ENCODE measurements around the gene IL1B.

The IL1B gene

DNA sequence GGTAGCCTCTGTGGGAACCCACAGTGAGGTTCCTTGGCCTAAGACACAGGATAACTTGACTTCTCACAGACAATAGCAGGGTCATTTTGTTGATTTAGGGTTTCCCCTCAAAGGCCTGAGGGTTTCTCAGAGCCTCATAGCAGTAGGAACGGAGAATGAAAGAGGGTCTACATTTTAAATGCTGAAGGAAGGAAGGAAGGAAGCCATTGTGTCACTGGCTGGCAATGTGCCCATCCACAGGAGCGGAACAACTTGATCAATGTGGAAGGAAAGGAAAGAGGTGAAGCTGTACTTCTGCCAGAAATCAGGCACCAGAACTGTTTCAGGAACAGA is 5.1 kb downstream of the IL1B start:
- DNase-seq (ENCODE audit: extremely low spot score, insufficient read length, low read depth) (no peak), FAIRE-seq (no peak)

DNA sequence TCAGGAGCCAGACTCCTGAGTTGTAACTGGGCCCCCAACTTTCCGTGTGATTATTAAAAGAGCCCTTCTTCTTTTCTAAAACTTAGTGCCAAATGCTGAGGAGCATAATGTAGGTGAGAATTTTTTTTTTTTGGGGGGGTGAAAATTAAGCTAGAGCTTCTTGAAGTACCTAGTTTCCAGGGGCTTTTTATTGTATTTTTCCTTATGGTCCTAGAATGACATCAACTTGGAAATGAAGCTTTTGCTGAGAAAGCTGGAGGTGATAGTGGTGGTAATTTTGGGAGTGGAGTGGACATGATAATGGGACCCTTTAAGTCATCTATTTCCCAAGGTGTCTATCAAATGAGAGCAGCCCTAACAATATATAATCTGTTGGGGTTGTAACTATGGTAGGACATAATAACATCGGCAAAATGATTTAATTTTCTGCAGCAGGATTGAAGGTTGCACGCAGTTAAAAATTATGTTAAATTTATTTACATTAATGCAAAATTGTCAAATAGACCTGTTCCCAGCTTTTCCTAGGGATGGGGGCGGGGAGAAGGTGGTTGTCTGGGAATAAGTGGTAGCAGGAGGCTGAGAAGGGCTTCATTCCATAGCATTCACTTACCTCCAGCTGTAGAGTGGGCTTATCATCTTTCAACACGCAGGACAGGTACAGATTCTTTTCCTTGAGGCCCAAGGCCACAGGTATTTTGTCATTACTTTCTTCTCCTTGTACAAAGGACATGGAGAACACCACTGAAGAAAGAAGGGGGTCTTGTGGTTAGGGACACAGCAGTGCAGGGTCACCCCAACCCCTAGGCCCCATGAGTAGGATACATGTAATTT is 5.7 kb downstream of the IL1B start:
- FAIRE-seq = no peak
- DNase-seq (ENCODE audit: extremely low spot score, insufficient read length, low read depth) = no peak

GRCh38 chr2:112829961-112830681 is 6.5 kb downstream of the IL1B start:
- DNase-seq (ENCODE audit: extremely low spot score, insufficient read length, low read depth) = no peak
- FAIRE-seq = no peak

DNA sequence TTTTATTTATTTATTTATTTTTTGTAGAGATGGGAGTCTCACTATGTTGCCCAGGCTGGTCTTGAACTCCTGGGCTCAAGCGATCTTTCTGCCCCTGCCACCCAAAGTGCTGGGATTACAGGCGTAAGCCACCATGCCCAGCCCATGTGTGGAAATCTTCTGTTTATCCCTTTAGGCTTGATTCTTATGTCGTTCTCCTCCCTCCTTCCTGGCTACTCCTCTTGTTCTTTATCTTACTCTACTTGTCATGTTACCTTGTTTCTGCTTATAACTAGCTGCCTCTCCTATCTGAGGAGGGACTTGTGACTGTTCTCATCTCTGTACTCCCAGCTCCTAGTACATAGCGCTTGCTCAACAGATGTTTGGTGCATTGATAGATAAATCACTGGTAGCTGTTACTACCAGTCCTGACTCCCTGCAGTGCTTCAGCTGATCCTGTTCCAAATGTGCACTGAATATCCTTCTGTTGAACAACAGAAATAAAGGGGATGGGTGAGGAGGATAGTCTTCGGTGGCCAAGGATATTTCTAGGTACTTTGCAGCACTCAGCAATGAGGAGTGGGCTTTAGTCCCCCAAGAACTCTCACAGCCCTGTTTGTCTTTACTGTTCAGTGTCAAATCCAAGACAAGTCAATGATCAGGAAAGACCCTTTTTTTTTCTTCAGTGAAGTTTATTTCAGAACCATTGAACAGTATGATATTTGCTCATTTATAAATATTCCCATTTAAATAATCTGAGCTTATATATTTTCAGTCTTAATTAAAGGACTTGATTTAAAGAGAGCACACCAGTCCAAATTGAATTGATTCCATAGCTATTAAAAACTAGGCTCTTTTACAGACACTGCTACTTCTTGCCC is 7.2 kb downstream of the IL1B start:
- FAIRE-seq = no peak
- DNase-seq (ENCODE audit: extremely low spot score, insufficient read length, low read depth) = no peak

DNA sequence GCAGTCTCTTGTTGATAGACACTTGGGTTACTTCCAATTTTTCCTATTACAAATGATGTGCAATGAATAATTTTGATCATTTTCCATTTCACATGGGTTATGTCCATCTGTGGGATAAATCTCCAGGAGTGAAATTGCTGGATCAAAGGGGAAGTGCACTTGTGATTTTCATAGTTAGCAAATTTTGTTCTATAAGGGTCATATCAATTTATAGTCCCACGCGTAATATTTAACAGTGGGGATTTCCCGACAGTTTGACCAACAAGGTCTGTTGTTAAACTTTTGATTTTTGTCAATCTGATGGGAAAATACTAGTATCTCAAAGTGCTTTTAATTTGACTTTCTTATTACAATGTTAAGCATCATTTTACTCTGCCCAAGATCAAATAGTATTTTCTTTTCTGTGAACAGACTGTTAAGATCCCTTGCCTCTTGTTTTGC is 8.3 kb downstream of the IL1B start:
- FAIRE-seq = no peak
- no peak for DNase-seq (ENCODE audit: extremely low spot score, insufficient read length, low read depth)

GRCh38 chr2:112827604-112828185 is 8.9 kb downstream of the IL1B start:
- DNase-seq (ENCODE audit: extremely low spot score, insufficient read length, low read depth) (no peak), FAIRE-seq (no peak)

GRCh38 chr2:112827009-112827408 is 9.6 kb downstream of the IL1B start:
- no peak for FAIRE-seq
- no peak for DNase-seq (ENCODE audit: extremely low spot score, insufficient read length, low read depth)

DNA sequence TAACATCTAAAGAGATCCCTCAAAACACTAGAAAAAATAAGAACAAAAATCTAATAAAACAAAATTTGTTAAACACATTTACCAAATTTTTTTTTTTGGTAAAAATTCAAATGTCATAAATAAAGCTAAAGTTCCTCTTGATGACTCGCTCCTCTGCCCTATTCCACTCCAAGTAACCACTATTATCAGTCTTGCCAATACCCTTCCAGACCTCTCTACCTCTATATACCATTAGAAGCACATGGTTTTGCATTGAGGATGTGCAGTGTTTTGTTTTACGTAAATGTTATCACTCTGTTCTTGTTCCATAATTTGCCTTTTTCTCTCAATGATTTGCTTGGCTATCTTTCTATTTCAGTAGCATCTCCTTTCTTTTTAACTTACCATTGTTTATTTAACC is 10.9 kb downstream of the IL1B start:
- FAIRE-seq = no peak
- no peak for DNase-seq (ENCODE audit: extremely low spot score, insufficient read length, low read depth)

DNA sequence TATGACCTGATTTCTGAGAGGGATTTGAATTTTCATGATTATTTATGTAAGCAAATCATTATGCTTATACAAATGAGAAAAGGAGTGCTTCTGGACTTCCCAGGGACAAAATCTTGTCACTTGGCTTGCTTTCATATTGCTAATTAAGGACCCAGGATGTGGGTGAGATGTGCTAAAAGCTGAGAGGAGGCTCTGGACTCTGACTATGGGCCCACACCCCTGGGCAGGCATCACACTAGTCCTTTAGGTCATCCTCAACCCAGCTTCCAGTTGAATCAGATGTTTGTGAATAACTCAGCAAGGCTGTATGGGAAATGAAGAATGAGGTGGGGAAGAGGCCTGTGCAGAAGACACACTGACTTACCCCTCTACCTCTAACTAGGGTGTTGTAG is 11.9 kb downstream of the IL1B start:
- DNase-seq (ENCODE audit: extremely low spot score, insufficient read length, low read depth) (no peak), FAIRE-seq (no peak)

GRCh38 chr2:112821682-112822081 is 14.9 kb downstream of the IL1B start:
- FAIRE-seq (no peak), DNase-seq (ENCODE audit: extremely low spot score, insufficient read length, low read depth) (no peak)

DNA sequence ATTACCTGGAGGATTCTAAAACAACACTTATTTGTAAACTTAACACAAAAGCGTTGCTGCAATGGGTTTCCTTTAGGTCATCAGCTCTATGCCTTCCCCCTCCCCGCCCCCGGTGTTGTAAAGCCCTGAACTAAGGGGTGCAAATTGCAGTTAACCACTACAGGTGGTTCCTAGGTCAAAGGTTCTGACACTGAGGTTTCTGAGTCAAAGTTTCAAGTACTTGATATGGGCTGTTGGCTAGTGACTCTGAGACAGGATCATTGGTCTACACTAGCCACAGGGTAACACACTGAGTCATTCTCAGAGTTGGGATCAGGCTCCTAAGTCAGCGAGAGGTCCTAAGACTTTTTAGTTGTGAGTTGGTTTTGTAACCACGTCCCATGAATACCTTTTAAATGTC is 15.4 kb downstream of the IL1B start:
- peak; percentile 86 for FAIRE-seq
- peak; percentile 45 for DNase-seq (ENCODE audit: extremely low spot score, insufficient read length, low read depth)

- DNase-seq (ENCODE audit: extremely low spot score, insufficient read length, low read depth) (no peak), FAIRE-seq (no peak)
Measured at GRCh38 chr2:112820343-112820742, 16.2 kb downstream of the IL1B start.

- no peak for DNase-seq (ENCODE audit: extremely low spot score, insufficient read length, low read depth)
- FAIRE-seq = no peak
Measured at GRCh38 chr2:112819081-112819480, 17.5 kb downstream of the IL1B start.

- FAIRE-seq (no peak), DNase-seq (ENCODE audit: extremely low spot score, insufficient read length, low read depth) (no peak)
Measured at GRCh38 chr2:112818094-112818902, 18.3 kb downstream of the IL1B start.

GRCh38 chr2:112817082-112817689 is 19.4 kb downstream of the IL1B start:
- DNase-seq (ENCODE audit: extremely low spot score, insufficient read length, low read depth) (no peak), FAIRE-seq (no peak)

GRCh38 chr2:112814278-112814677 is 22.3 kb downstream of the IL1B start:
- DNase-seq (ENCODE audit: extremely low spot score, insufficient read length, low read depth) = no peak
- FAIRE-seq = no peak

GRCh38 chr2:112813280-112813966 is 23.2 kb downstream of the IL1B start:
- no peak for FAIRE-seq

More at GRCh38 chr2:112813280-112813966, 23.2 kb downstream of the IL1B start:
- no peak for DNase-seq (ENCODE audit: extremely low spot score, insufficient read length, low read depth)

Measured in GM18507 (cell line).